Activated CD4-positive, CD25-positive, alpha-beta regulatory T cell (primary cell): Measurements from ENCODE around the gene CCDC192.
"Not testable (repeated sequence)": the region's sequence is repeated elsewhere in the genome, so short reads cannot be mapped to it uniquely, and the experiment has no call there.

Source experiments
- DNase-seq, 4 experiments: peaks; one replicate each; lab custom pipeline; 2025; lab: John Stamatoyannopoulos, UW

Gene CCDC192

GRCh38 chr5:127699416-127699815 lies 3.8 kb upstream of the CCDC192 start:
- DNase-seq: no peak

DNA sequence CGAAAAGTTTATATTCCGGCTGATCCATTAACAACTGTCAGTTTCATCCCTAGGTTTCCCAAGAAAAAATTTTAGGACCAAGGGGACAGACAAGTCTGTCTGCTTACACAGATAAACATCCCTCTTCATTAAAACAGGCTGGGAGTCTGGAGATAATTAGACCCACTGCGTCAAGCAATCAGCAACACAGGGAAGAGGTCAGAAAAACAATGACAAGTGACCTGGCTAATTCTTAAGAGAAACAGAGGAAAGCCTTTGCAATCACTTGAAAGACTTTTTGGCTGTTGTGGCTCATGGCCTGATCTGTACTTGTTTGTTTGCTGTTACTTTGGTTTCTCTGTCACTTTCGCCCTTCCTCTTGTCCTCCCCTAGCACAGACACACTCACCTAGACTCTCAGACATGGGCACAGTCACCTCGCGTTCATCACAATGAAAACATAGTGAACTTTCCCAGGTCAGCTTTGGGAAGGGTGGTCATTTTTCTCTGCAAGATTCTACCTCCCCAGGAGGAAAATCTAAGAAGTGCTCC lies 2.9 kb upstream of the CCDC192 start:
- no peak for DNase-seq

DNA sequence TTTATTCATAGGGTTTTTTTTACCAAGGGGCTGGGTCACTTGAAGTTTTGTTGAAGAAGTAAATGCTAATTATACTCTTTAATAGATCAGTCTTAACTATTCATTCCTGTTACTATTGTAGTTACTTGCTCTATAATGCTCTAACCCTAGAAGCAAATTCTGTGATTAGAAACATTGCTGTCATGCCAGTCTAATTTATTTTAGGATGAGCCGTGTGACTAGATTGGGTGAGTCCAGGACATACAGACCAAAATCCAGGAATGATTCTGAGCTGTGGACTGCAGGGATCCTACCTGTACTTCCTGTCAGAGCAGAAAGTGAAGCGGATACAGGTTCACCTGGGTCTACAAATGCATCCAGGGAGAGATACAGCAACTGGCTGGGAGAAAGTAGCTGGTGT lies 757 bp upstream of the CCDC192 start:
- DNase-seq: no peak

GRCh38 chr5:127705120-127705892 lies 2.1 kb downstream of the CCDC192 start:
- DNase-seq: no peak

GRCh38 chr5:127706691-127707090 lies 3.5 kb downstream of the CCDC192 start:
- DNase-seq: no peak

GRCh38 chr5:127707209-127707608 lies 4.0 kb downstream of the CCDC192 start:
- DNase-seq: no peak

DNA sequence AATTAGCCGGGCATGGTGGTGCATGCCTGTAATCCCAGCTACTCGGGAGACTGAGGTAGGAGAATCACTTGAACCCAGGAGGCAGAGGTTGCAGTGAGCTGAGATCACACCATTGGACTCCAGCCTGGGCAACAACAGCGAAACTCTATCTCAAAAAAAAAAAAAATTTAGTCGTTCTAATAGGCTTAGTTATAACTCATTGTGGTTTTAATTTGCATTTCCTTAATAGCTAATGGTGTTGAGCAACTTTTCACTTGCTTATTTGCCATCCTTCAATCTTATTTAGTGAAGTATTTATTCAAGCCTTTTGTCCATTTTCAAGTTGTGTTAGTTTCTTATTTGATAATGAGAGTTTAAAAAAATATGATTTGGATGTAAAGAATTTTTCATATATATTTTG lies 9.9 kb downstream of the CCDC192 start:
- not testable (repeated sequence) for DNase-seq

GRCh38 chr5:127718181-127718580 lies 15.0 kb downstream of the CCDC192 start:
- DNase-seq: no peak

DNA sequence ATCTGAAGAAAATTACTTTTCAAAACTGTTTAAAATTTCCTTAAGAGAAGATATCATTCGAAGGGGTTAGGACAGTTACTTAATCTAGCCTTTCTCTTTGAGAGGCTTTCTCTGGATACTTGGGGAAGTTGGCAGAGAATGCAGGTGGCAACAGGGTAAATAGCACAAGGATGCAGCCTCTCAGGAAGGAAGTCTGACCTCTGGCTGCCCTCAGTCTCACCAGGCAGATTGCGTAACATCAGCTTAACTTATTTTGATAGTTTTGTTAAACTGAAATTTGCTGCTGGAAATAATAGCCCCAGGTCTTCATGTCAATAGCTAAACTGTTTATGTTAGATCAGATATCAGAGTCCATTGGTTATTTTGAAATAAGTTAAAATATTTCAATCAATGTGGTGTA lies 20.4 kb downstream of the CCDC192 start:
- DNase-seq: no peak

DNA sequence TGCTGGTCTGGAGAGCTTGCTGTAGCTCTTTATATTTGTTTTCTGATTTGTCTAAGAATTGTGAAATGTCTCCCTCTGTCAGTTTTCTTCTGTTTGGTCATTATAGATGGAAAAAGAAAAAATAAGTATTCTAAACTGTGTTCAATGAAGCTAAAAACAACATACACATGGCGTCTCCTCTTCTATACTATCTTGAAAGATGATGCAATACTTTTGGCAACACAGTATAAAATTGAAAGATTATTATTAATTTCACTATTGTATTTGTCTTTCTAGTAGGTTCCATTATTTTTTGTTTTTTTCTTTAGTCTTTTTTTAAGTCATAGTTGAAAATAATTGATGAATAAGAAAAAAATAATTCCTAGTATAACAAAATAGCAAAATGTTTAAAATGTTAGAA lies 22.5 kb downstream of the CCDC192 start:
- no peak for DNase-seq

DNA sequence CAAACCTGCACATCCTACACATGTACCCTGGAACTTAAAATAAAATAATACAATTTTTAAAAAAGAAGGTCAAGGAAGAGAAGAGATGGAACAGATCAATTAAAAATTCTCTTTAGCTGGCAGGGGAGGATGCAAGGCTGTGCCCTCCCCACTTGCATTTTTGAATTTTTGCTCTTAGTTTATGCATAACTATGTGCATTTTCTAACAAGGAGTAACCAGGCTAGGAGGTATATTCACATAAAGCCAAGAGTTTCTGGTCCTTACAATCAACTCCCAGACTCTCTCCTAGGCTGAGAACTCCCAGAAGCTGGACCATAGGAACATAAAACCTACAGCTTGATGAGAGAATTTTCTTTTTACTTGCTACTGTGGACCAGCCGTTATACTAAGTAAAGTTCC lies 29.8 kb downstream of the CCDC192 start:
- DNase-seq: no peak

- DNase-seq: not testable (repeated sequence)
Observed at GRCh38 chr5:127739348-127739747, 36.2 kb downstream of the CCDC192 start.

- no peak for DNase-seq
Observed at GRCh38 chr5:127739807-127740384, 36.7 kb downstream of the CCDC192 start.

- DNase-seq: no peak
Observed at GRCh38 chr5:127741412-127741811, 38.2 kb downstream of the CCDC192 start.

DNA sequence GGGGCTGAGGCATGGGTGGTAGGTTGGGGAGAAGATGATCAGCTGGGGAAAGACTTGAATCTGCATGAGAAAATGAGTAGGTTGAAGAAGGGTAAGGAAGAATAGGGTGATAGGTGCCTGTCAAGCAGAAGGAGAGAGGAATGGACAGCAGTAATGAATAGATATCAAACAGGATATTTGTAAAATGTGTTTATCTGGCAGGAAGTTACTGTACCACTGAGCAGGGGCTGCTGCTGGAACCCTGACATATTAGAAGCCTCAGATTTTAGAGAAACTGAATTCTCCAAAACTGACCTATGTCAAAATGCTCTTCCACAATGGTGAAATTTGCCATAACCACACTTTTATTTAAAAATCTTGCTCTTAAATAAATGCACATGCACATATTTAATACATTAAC lies 41.0 kb downstream of the CCDC192 start:
- DNase-seq: no peak

DNA sequence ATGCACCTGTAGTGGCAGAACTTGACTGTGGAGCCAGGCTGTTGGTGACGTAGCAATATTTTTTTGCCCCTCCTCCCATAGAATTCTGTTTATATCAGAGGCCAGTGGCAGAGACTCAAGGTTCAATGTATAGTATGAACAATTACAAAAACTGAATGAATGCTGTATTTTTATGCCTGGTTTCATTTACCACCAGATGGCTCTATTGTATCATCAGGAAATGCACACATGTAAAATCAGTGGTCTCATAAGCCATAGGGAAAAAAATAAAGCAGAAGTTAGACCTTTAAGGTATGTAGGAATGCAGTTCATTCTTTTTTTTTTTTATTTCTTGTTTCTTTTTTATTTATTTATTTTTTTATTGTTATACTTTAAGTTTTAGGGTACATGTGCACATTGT lies 43.6 kb downstream of the CCDC192 start:
- DNase-seq: no peak

DNA sequence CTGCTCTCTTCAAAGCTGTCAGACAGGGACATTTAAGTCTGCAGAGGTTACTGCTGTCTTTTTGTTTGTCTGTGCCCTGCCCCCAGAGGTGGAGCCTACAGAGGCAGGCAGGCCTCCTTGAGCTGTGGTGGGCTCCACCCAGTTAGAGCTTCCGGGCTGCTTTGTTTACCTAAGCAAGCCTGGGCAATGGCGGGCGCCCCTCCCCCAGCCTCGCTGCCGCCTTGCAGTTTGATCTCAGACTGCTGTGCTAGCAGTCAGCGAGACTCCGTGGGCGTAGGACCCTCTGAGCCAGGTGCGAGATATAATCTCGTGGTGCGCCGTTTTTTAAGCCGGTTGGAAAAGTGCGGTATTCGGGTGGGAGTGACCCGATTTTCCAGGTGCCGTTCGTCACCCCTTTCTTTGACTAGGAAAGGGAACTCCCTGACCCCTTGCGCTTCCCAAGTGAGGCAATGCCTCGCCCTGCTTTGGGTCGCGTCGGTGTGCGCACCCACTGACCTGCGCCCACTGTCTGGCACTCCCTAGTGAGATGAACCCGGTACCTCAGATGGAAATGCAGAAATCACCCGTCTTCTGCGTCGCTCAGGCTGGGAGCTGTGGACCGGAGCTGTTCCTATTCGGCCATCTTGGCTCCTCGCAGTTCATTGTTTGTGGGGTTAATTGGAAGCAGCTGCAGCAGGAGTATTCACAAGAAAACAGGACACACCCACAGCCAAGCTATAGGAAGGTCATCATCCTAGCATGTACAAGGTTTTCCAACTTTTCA lies 49.5 kb downstream of the CCDC192 start:
- DNase-seq: not testable (repeated sequence)

GRCh38 chr5:127754259-127754658 lies 51.1 kb downstream of the CCDC192 start:
- DNase-seq: no peak

DNA sequence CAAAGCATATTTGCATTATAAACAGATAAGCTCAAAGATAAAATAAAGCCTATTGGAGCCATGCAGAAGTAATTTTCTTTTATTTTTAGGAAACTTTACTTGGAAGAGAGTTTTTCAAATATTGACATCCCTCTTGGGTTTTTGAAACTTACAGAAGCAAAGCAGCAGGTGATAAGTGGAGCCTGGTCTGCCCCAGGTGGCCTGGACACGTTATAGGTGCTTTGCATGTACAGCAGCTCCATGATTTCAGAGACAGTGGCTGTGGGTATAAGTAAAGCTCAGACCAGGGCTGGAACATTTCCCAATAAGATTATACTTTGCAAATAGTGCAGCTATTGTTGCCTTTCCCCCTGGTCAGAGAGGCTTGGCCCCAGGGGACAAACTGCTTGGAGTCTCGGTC lies 51.5 kb downstream of the CCDC192 start:
- no peak for DNase-seq

DNA sequence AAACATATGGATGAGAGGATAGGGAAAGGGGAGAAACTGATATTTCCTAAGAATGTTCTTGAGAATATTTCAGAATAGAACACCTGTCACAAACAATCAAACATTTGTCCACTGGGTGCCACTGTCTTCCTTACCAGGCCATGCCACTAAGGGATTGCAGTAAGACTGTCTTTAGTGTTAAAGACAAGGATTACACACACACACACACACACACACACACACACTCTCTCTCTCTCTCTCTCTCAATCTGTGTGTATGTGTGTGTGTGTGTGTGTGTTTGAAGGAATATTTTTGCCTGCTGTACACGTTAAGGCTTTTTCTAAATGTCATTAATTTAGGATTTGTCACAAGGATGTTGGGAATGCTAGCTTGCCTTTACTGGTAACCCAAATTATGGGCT lies 54.4 kb downstream of the CCDC192 start:
- no peak for DNase-seq

DNA sequence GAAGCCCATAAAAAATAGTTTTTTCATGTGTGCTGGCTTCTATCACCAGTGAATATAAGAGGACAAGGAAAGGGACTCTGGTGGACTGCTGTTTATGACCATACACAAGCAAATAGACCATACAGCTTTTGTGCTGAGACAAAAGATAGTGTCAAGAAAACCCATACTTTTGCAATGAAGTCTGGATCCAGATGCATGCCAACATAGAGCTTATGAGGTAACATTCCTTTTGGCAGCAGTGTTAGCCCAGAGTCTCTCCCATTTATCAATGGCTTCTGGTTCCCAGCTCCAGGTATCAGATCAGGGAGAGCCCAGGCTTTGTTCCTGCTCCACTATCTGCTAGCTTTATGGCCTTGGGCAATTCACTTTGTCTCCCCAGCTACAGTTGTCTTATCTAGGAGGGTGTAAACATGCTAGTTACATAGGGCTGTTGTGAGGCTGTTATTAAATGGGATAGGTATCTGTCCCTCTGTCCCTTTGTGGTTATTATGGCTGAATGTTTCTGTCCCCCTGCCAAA lies 55.6 kb downstream of the CCDC192 start:
- no peak for DNase-seq

DNA sequence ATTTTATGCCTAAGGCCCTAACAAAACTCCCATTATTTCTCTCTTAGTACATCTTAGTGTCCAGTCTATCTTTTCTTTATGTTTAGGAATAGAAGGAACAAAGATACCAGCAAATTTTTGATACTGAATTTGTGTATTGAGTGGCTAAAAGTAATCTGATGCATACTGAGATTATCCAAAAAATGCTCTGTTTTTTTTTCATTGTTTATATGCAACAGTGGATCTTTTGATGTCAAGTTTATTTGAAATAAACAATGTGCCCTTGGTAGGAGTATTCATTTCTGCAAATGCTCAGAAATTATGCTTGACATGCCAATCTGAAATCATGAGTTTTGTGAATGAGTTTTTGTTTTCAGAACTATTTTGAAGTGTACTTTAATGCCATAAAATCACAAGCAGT lies 58.7 kb downstream of the CCDC192 start:
- no peak for DNase-seq

DNA sequence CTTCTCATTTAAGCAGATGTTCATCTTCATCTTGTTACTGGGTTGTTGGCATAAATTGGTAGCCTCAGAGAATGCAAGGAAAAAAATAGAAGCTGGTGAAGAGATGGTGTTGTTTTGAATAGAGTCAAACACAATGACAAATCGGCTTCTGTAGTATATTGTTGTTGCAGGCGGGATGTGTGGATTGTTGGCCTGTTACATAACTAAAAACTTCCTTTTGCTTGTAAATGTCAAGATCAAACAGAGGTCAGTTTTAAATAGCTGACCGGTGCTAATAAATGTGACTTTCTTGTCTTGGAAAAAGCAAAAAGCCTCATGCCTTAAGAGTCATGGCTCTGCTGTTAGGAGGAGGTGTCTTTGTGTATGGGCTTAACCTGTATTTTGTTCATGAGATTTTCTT lies 59.2 kb downstream of the CCDC192 start:
- DNase-seq: no peak
